Fibroblast of skin of right biceps (primary cell): ENCODE results near the gene CDKN2AIP.

ENCODE experiments used
- DNase-seq: peaks from one replicate; pipeline ENCODE4 v3.0.0-alpha.2; 2013

The CDKN2AIP gene, protein sequence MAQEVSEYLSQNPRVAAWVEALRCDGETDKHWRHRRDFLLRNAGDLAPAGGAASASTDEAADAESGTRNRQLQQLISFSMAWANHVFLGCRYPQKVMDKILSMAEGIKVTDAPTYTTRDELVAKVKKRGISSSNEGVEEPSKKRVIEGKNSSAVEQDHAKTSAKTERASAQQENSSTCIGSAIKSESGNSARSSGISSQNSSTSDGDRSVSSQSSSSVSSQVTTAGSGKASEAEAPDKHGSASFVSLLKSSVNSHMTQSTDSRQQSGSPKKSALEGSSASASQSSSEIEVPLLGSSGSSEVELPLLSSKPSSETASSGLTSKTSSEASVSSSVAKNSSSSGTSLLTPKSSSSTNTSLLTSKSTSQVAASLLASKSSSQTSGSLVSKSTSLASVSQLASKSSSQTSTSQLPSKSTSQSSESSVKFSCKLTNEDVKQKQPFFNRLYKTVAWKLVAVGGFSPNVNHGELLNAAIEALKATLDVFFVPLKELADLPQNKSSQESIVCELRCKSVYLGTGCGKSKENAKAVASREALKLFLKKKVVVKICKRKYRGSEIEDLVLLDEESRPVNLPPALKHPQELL

DNA sequence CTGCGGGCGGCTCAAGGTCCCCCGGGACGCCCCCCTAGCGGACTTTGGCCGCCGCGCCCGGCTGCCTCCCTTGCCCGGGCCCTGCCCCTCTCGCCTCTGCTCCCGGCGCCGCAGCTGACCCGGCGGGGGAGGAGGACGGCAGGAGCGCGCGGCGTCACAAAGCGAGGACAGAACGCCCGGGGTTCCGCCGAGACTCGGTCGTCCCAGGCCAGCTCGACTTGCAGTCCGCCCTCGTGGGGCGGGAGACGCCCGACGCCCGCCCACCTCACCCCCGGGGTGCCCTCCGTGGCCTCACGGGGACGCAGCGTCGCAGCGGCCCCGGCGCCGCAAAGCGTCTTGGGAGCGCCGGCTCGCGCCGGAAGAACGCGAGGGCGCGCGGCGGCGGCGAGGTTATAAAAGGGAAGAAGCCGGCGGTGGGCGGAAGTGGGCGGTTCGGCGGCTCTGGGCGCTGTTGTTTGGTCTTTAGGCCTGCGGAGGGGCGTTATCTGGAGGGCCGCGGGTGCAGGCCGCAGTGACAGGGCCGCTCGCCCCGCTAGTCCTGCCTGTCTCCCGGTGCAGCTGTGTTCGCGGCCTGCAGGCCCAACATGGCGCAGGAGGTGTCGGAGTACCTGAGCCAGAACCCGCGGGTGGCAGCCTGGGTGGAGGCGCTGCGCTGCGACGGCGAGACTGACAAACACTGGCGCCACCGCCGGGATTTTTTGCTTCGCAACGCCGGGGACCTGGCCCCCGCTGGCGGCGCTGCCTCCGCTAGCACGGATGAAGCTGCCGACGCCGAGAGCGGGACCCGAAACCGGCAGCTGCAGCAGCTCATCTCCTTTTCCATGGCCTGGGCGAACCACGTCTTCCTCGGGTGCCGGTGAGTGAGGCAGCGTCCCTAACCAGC lies at the start of gene CDKN2AIP:
Gene CDKN2AIP (plus strand): TSS at position 423 of the 883 bp plus-strand sequence. CDS start 162 bp downstream, at position 585.
- DNase-seq, result peak; percentile 96

DNA sequence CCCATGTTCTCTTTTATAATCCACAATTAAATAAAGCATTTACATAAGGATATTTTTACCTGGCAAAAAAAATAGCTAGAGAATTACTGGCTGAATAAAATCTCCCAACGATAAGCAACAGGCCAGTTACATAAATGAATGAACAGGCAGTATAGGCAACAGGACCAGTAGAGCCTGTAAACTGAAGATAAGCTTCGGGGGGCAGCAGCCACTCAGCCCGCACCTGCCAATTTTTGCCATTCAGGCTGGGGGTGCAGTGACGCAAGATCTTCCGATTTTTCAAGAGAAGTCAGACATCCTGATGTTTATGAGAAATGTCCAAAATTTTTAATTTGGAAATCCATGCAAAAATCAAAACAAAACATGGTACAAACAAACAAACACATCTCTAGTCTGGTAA lies 49.0 kb upstream of the CDKN2AIP start:
- no peak for DNase-seq

DNA sequence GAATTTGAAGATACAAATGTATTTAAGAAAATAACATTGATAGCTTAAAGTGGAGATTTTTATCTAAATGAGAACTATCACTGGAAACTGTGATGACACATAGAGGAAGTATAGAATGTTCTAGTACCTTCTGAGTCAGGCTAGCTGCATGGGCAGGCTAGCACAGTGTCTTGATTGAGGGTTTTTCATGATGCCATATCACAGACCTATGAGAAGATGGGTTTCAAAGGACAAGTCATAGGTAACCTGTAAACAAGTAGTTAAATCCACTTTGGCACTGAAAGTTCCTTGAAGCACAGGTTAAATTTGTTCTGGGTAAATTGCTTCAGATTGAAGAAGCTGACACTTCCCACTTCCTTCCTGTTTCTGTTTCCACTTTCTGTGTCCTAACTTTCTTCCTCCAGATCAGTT lies 48.2 kb upstream of the CDKN2AIP start:
- DNase-seq, result no peak

DNA sequence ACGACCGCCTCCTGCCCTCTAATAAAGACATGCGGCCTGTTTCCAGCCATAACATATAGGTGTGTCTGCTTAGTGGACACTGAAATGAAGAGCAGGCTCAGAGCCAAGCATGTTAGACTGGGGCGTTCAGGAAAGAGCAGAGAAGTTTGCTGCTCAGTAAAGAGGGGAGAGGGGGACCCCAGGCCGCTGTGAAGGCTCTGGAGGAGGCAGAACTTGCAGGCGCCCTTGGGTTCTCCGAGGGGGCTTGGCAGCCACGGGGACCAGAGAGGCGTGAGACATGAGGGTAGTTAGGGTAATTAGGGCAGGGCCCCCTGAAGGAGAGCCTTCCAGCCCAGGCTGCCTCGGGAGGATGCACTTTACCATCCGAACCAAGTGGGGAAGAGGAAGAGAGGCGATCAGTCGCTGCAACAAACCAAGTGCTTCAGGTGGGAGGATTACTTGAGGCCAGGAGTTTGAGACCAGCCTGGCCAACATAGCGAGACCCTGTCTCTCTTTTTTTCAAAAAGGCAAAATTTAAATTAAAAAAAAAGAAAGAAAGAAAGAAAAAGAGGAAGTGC lies 46.6 kb upstream of the CDKN2AIP start:
- no peak for DNase-seq

DNA sequence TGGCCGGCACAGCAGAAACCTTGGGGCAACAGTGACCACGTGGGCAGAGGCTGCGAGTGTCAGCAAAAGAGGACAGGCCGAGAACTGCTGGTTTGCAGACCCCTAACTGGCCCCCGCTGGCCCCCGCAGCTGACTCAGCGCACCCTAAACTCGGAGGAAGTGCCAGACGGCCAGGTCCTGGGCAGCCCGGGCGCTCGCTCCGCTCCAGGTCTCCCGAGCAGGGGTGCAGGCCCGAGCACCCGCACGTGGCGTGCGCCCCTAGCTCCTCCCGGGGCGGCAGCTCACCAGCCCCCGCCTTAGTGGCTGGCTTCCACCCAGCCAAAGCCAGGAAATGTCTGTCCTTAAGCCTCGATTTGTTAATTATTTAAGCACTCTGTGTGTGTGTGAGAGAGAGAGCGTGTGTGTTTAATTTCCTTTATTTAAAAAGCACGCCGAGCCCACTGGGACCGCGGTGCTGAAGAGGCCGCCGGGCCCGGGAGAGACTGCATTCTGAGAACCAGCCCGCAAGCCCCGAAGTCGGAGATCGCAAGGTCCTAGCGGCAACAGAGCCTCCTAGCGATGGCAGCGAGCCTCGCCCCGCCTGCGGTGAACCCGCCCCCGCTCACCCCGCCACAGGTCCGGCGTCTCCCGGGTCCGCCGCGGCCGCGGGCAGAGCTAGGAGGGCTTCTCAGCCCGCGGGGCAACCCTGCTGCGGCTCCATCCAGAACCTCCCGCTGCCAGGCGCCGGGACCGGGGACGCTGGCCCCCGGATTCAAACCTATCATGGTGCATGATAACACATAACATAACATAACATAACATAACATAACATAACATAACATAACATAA lies 45.9 kb upstream of the CDKN2AIP start:
- peak; percentile 81 for DNase-seq

DNA sequence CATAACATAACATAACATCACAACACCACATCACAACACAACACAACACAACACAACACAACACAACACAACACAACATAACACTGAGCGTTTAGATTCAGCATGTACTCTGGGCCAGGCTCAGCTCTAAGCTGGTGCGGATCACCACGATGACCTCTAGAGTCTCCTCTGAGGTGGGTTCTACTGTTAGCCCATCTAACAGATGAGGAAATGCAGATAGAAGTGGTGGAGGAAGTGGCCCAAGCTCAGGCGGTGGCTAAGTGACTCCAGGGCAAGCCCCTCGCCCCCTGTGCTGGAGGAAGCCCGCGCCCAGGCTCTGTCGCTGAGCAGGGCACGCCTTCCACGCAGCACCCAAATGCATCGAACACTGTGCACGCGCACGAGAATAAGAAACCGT lies 45.3 kb upstream of the CDKN2AIP start:
- no peak for DNase-seq

DNA sequence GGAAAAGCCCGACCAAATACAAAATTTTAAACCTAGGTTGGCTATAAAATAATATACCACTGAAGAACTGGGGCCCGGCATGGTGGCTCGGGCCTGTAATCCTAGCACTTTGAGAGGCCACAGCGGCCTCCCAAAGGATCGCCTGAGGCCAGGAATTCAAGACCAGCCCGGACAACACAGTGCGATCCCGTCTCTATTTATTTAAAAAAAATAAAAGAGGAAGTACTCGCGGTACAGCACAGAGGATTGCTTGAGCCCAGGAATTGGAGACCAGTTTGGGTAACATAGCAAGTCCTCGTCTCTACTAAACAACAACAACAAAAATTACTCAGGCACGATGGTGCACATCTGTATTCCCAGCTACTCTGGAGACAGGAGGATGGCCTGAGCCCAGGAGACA lies 44.8 kb upstream of the CDKN2AIP start:
- no peak for DNase-seq

DNA sequence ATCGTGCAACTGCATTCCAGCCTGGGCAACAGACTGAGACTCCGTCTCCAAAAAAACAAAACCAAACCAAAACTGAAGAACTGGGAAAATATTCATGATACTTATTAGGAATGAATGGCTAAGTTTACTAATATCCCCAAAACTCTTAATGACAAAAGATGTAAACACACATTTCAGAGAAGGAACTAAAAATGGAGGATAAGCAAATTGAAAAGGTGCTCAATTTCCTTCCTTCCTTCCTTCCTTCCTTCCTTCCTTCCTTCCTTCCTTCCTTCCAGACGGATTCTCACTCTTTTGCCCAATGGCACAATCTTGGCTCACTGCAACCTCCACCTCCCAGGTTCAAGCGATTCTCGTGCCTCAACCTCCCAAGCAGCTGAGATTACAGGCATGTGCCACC lies 44.4 kb upstream of the CDKN2AIP start:
- DNase-seq, result no peak

DNA sequence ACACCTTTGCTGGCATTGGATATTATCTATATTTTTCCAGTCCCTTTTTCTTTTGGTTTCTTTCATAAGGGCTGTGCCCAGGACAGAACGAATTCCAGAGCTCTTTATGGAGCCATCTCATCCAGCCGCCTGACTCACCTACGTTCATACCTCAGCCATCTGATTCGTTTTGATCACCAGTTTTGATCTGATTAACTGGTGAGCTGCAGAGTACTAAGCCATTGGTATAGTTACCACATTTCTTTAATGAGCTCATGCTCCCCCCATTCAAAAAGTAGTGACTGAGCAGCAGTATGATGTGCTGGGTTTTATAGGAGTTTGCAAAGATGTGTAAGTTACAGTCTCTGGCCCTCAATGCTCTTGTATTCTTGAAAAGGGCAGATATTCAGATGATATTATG lies 43.0 kb upstream of the CDKN2AIP start:
- no peak for DNase-seq

DNA sequence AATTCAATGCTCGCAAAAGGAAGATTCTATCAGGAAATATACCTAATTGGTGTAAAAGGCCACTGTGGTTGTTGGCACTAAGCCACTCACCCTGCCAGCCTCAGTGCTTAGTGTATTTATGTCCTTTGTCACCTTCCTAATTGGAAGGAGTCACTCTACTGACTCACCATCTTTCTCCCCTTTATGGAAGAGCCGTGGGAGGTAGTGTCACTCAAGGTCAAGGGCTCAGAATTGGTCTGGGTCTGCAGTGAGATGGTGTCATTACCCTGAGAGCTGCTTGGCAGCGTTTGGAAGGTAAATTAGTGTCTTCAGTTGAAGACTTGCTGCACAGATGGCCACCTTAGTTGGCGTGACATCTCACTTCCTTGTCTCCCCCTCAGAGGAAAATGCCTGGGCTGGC lies 41.7 kb upstream of the CDKN2AIP start:
- peak; percentile 47 for DNase-seq

DNA sequence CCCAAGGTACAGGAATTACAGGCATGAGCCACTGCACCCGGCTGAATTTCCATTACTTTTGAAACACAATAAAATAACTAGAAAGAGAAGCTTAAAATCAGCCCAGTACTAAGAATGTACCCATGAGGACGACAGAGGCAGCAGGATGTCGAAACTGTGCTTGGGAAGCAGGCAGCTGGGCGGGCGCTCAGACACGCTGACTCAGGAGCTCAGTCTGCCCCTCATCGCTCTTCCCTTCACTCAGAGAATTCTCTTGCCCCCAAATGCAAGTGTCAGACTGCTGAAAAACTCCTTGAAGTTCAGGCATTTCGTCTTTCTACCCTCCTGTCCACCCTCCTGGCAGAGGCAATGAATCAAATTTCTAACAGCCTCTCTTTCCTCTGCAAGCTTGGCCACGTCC lies 41.0 kb upstream of the CDKN2AIP start:
- no peak for DNase-seq

DNA sequence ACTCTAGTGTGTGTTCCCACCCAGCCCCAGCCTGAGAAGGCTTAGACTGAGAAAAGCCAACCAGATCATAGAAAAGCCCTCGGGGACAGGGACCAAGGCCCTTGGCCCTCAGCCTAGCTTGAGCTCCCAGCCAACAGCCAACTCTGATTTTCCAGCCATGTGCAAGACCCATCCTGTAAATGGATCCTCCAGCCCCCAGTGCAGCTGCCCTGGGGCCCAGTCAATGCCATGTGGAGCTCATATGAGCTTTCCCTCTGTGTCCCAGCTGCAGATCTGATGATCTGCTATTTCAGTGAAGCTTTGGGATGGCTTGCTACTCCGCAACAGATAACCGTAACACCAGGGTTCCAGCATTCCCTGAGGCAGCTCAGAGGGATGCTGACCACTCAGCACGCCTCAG lies 40.5 kb upstream of the CDKN2AIP start:
- no peak for DNase-seq

DNA sequence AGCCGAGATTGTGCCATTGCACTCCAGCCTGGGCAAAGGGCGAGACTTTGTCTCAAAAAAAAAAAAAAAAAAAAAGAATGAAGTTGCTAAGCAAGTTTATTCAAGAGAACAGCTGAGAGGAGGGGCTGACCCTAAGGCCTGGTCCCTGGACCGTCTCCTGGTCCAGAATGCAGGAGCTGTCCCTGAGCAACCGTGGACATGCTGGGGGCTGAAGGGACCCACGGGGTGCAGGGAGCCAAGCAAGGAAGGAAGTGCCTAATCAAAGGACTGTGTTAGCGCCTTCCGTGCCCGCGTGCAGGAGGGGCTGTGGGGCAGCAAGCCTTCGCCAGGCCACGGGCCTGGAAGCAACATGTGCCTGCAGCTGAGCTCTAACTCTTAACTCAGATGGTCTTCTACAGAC lies 39.1 kb upstream of the CDKN2AIP start:
- no peak for DNase-seq

DNA sequence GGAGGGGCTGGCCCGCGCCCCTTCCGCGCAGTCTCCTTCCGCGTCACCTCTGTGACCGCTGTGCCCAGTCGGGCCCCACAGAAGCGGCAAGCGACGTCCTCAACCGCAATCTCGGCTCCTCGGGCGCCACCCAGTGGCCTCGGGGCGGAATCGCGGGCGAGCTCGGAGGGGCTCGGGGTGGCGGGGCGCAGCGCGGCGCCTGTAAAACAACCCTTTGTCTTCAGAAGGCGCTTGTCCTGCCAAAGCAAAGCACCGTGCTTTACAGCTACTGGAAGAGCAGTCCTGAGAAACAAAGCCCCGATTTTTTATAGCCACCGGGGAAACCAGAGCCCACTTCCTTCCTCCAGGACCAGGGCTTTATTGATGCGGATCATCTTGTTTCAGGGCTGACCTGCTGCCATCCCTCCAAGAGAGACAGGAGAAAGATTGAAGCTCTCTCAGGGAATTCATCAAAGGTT lies 37.3 kb upstream of the CDKN2AIP start:
- peak; percentile 82 for DNase-seq

DNA sequence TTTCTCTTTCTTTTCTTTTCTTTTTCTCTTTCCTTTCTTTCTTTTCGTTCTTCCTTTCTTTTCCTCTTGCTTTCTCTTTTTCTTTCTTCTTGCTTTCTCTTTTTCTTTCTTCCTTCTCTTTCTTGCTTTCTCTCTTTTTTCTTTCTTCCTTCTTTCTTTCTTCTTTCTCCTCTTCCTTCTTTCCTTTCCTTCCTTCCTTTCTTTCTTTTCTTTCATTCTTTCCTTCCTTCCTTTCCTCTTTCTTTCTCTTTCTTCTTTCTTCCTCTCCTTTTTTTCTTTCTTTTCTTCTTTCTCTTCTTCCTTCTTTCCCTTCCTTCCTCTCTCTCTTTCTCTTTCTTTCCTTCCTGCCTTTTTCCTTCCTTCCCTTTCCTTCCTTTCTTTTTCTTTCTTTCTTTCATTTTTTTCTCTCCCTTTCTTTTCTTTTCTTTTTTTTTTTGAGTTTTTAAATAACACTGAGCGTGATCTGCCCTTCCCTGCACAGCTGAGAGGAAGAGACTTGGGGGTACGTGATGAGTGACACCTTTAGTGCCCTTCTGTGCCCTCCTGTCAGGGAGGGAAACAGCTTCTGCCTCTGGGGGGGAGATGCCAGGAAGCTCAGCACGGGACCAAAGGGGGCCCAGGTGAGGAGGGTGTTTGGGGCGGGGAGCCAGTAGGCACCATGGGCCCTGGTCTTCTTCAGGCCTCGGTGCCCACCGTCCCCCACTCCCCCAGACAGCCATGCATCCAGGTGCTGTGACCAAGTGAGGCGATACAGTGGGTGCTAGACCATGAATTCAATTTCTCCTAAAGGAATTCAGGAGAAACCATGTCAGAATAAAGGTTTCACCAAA lies 36.6 kb upstream of the CDKN2AIP start:
- no peak for DNase-seq

DNA sequence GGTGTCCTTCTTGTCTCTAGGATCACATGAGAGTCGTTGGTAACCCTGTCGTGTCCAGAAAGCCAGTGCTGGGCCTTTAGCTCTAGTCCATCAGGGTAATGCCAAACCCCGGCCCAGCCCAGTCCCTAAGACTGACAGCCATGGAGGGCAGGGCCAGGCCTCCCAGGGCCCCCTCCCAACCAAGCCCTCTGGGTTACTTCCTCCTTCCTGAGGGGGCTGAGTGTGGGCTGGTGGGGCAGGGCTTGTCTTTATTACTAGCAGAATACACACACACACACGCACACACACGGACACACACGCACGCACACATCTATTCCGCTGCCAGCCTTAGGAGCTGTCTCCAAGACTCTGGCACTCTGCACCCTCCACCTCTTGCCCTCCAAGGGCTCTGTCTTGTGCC lies 35.6 kb upstream of the CDKN2AIP start:
- no peak for DNase-seq

DNA sequence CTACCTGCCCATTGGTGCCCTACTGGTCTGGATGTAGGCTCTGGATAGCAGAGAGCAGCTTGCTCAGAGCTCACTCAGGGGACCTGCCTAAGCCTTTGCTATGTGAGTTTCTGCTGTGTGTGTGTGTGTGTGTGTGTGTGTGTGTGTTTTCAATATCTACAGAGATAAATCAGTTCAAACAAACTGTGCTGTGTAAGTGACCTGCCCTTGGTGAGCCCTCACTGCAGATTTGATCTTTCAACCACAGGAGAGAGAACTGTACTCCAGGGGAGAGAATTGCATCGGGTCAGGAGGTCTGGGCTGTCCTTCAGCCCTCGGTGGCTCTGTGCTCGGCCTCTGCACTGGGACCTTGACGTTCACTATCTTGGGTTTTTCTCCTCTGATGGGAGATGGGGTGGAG lies 35.0 kb upstream of the CDKN2AIP start:
- no peak for DNase-seq

DNA sequence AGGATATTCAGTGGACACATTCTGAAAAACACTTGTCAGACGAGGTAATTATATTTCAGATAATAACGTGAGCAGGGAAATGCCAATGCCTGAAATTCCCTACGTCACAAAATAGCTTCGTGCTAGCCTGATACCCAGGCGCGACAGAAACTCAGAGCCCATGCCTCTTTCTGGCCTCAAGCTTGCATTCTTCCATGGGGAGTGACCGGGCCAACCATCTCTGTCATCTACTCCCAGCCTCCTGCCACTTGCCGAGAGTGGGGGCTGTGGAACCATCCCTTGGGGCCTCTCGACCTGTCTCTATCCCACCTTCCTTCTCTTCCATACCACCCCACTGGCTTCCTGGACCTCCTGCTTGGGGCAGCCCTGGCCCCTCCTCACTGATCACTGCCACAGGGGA lies 34.5 kb upstream of the CDKN2AIP start:
- DNase-seq, result no peak

DNA sequence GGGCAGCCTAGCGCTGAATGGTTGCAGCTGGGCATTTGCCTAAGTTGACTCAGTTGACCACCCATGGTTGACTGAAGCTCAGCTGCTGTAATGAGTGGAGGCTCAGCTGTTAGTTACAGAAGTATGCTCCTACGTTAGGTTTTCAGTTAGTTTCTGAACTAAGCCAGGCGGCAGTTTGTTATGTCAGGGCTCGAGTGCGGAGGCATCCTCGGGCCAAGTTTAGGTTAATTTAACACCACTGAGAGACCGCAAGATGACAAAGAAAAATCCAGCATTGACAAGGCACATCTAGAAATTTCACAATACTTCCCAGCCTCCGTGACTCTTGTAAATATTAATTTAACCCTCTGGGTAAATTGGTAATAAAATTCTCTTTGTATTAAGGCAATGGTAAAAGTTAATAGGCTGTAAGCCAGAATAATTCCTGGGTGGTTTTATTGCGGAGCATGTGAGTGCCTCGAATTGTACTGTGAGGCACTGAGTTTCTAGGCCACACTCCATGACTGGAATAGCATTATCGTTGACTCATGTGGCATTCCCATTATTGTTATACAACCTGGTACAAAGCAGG lies 33.1 kb upstream of the CDKN2AIP start:
- no peak for DNase-seq

DNA sequence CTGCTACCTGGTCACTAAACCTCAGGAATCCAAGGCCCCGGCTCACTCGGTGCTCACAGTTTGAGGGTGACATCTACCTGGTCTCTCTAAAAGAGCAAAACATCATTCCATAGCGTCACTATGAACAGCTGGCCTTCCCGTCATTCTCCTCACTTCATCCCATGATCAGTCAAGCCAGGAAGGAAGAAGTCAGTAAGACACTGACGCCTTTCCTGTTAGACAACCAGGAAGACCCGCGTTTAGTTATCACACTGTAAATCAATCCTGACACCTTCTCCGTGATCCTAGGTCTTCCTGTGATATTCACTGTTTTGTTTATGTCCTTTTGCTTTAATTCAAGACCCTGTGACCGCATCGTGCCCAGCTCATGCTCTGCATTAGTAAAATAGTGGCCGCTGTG lies 31.6 kb upstream of the CDKN2AIP start:
- no peak for DNase-seq
